Measurements from ENCODE around the gene MAGEB17.

- TF ChIP-seq EZH2 (IDR thresholded peaks at IDR 0.05; ENCODE audit: borderline replicate concordance, insufficient read depth, low read length, poor library complexity, severe bottlenecking): no peak
- TF ChIP-seq SMC3 (conservative IDR thresholded peaks at IDR 0.05; ENCODE audit: poor library complexity): no peak
Measured at GRCh38 chrX:16119353-16120220, 47.7 kb upstream of the MAGEB17 start.
